GM15510 (cell line): ENCODE measurements around the gene LIMS2.

Experiments used
- POLR2A ChIP-seq: IDR thresholded peaks from 3 replicates; pipeline ENCODE4 v1.6.1; 2011; ENCODE audit warnings: borderline replicate concordance; ENCODE audit not compliant: insufficient read length; ENCODE audit errors: extremely low read depth

The LIMS2 gene

DNA sequence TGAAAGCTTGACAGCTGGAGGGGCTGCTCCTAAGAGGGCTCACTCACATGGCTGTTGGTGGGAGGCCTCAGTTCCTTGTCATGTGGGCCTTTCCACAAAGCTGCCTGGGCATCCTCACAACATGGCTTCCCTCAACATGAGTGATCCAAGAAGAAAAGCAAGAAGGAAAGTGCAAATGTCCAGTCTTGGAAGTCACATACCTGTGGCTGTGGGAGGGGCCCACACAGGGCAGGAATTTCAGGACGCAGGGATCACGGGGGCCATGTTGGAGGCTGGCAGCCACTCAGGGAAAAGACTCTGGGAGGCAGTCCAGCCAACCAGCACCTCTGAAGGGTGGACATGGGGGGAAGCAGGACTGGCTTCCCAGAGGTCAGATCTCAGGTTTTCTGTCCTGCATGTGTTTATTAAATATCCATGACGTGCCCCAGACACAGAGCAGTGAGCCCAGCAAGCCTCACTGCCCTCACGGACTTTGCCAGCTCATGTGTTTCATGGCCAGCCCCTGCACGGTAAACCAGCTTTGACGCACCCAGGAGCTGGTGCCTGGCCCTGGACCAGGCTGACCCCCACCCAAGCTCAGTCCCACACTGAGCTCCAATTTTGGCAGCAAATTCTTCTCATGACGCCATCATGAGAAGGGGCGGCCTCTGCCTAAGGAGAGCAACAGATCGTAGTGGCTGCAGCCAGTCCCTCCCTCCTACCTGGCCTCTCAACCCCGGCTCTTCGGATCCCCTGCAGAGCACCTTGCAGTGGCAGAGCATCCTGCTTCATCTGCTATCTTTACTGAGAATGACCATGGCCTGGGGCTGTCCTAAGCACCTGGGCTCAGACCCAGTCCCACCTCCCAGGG, 64.0 kb downstream of the LIMS2 start:
- TF ChIP-seq POLR2A, result no peak

DNA sequence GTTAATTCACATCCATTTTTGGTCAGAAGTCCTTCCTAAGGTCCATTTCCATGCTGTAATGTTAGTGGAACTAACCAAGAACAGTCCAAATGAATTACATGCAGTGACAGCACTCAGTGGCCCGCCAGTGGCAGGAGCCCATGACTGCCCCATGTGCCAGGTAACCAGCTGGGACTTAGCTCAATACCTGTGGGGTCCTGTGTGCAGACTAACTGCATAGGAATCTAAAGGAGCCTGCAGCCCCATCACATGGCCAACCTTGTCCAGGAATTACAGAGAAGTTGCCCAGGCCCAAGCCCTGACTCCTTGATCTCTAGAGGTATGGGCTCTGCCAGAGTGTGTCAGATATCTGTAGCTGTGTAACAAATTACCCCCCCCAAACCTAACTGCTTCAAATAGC, 64.8 kb downstream of the LIMS2 start:
- no peak for TF ChIP-seq POLR2A

DNA sequence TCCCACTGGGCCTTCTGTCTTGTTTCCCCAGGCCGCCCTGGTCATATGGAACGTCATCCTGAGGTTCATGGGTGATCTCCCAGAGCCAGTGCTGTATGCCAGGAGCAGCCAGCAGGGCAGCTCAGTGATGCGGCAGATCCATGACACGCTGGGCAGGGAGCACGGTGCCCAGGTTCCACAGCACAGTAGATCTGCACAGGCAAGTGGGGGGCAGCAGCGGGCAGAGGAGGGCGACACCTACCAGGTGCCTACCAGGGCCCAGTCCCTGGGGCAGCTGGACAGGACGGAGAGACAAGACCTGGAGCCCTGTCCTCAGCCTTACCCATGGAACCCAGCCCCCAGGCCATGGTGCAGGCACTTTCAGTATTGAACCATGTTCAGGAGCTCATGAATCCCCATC, 65.5 kb downstream of the LIMS2 start:
- no peak for TF ChIP-seq POLR2A

GRCh38 chr2:127609031-127609751, 66.1 kb downstream of the LIMS2 start:
- no peak for TF ChIP-seq POLR2A

DNA sequence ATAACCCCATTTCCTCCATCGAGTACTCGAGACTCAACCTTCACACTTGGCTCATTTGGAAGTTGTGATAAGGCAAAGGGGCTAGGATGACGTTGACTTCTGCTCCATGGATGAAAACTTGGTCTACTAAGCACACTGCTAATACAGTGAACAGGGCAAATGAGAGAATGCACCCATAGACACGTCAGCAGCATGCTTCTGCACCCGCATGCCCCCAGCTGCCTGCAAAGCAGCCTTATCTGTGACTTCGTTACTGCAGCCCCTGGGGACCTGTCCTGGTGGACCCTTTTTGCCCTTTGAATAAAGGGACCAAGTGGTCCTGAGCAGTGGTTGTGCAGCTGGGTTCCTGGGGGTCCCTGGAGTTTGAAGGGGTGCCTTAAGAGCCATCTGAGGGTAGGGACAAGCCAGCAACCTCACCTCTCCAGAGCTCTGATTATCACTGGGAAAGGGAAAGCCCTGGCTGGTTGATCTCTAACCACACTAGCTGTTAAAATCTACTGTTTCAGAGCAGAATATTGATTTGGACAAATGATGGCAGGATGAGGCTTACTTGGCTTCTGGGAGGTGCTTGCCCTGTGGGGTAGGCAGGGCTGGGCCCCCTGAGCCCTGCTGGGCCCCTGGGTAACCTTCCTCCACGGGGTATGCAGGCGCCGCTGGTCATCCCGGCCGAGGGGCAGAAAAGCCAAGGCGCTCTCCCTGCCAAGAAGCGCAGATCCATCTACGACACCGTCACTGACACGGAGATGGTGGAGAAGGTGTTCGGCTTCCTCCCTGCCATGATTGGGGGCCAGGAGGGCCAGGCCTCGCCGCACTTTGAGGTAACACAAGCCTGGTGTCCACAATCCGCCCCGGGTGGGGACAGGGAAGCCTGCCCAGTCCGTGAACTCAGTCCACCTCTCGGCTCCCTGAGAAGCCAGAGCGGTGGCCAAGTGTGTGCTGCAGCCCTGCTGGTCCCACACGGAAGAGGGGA, 67.0 kb downstream of the LIMS2 start:
- no peak for TF ChIP-seq POLR2A

DNA sequence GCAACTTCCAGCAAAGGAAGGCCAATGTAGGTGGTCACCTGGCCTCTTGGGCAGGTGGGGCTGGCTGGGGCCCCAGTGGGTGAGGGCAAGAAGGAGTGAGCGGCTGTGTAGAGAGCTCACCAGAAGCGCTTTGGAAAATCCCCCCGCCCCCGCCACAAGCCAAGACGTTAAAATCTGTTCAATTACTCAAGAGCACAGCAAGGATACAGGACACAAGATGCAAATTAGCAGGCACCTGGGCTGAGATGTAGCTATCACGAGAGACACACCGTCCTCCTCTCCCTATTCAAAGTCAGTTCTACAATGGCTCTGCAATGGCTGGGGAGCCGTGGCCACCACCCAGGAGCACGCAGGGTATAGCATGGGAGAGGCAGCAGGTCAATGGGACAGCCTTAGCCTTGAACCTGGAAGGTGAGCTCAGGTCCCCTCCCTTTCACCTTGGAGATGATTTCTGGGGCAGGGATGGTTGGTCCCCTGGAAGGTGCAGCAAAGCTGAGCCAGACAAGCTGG, 67.9 kb downstream of the LIMS2 start:
- no peak for TF ChIP-seq POLR2A

- TF ChIP-seq POLR2A, result no peak
Measured at GRCh38 chr2:127606625-127607398, 68.5 kb downstream of the LIMS2 start.

GRCh38 chr2:127605691-127606263, 69.6 kb downstream of the LIMS2 start:
- TF ChIP-seq POLR2A, result no peak

DNA sequence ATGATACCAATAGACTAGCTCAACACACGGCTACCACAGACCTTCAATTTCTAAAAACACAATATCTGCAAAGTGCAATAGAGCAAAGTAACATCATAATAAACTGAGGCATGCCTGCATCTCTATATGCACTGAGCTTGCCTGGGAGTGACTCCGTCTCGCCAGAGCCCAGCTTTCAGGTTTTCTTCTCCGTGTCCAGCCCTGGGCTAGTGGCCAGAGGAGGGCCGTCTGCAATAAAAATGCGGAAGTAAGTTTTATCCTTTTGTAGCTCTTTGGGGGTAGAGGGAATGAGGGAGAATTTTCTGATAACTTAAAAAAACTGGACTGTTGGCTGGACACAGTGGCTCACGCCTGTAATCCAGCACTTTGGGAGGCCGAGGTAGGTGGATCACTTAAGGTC, 70.3 kb downstream of the LIMS2 start:
- no peak for TF ChIP-seq POLR2A

- TF ChIP-seq POLR2A, result no peak
Measured at GRCh38 chr2:127599211-127599610, 76.1 kb downstream of the LIMS2 start.

DNA sequence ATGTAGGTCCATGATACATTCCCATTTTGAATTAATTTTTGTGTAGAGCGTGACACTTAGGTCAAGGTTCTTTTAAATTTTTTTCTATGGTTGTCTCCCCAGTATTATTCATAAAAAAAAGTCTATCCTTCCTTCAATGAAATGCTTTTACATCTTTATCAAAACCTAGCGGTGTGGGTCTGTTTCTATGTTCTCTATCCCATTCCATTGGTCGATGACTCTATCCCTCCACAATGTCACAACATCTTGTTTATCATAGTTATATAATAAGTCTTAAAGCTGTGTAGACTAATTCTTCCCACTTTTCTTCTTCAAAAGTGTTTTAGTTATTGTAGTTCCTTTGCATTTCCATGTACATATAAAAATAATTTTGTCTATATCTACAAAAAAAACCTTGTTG, 76.6 kb downstream of the LIMS2 start:
- no peak for TF ChIP-seq POLR2A

GRCh38 chr2:127597984-127598380, 77.3 kb downstream of the LIMS2 start:
- no peak for TF ChIP-seq POLR2A
